HUES6 (cell line): ENCODE results near the gene MED10.
"Not testable (repeated sequence)": the region's sequence is repeated elsewhere in the genome, so short reads cannot be mapped to it uniquely, and the experiment has no call there.

Experiments used
- H3K27ac ChIP-seq: 2 replicates; pipeline ENCODE4 v1.7.0; 2013; ENCODE audit warnings: low read depth, mild to moderate bottlenecking, low read length, inconsistent platforms
- H3K27me3 ChIP-seq: 2 replicates; pipeline ENCODE4 v1.6.1; 2013; ENCODE audit warnings: low read length; ENCODE audit not compliant: control insufficient read depth, insufficient read depth
- H3K36me3 ChIP-seq: 2 replicates; pipeline ENCODE4 v1.6.1; 2013; ENCODE audit warnings: low read length; ENCODE audit not compliant: control insufficient read depth, insufficient read depth
- H3K4me1 ChIP-seq: 2 replicates; pipeline ENCODE4 v1.6.1; 2013; ENCODE audit warnings: low read length; ENCODE audit not compliant: control insufficient read depth, insufficient read depth
- H3K4me3 ChIP-seq: 2 replicates; pipeline ENCODE4 v1.5.1; 2013; ENCODE audit warnings: low read depth, low read length
- H3K9ac ChIP-seq: one replicate; pipeline ENCODE4 v1.6.1; 2013; ENCODE audit warnings: mild to moderate bottlenecking, low read length
- H3K9me3 ChIP-seq: 2 replicates; pipeline ENCODE4 v1.6.1; 2013; ENCODE audit warnings: low read depth, low read length; ENCODE audit not compliant: control insufficient read depth, insufficient read depth

The MED10 gene

DNA sequence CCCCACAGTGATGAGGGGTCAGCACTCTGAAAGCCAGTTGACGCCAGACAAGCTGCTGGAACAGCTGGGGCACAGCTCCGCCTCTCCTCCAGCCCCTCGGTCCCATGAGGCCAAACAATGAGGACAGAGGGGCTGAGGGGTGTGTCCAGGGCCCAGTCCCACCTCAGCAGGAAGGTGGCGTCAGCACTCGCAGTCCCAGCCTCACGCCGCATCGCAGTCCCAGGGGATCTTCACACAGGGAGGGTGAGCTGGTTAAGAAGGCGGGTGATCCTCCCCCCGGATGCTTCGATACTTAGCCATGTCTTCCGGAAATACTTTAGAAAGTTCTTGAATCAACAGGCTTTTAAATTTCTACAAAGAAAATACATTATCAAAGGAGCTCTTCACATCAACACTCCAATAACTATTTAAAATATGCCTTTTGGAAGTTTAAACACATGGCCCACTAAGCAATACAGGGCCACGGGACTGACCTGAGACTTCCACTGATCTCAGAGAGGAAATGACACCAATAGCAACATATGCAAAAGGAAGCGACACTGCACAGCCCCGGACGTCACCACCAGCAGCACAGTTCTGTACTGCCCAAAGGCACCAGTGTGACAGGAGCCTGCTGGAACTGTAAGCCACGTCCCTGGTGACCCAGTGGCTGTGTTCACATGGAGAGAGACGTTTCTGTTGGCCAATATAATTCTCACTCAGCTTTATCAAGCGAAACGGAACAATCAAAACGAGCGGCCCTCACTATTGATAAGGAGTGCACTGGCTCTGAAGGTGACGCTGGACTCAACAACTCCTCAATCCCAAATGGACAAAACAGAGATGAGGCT lies 5.9 kb downstream of the MED10 start:
- Histone ChIP-seq H3K36me3 (peaks cover 83% of the 10 kb centered on the region), H3K27ac (no peak overlapping the region), H3K4me1 (peaks cover 3% of the 10 kb centered on the region; the same call in 1 of the 2 replicates), H3K27me3 (no peaks in the 10 kb centered on the region), H3K9me3 (no peaks in the 10 kb centered on the region), H3K9ac (no peak overlapping the region), H3K4me3 (no peak overlapping the region)

DNA sequence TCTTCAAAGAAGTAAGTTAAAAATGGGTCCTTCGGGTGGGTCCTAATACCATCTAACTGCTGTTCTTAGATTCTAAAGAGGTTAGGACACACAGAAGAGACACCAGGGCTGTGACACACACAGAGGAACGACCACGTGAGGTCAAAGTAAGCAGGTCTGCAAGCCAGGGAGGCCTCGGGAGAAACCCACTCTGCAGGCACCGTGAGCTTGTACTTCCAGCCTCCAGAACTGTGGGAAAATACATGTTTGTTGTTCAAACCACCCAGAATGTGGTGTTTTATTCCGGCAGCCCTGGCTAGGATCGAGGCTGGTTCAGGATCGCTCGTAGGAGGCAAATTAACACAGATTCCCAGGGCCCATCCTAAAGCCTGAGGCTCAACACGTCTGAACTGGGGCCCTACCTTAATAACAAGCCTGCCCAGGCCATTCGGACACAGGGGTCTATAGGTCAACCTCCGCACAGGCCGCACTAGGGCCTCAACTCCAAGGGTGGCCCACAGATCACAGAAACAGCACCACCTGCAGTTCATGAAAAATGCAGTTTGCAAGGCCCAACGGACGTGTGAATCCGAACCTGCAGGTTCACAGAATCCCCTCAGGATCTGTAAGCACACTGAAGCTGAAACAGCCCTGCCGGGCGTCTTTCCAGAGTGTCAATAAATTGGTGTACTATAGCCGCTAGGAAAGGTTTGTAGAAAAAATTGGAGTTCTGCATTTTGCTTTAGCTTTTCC lies 7.1 kb downstream of the MED10 start:
- Histone ChIP-seq H3K9me3 (no peaks in the 10 kb centered on the region), H3K4me3 (no peak overlapping the region), H3K27ac (no peak overlapping the region), H3K36me3 (peaks cover 74% of the 10 kb centered on the region), H3K27me3 (no peaks in the 10 kb centered on the region), H3K9ac (no peak overlapping the region), H3K4me1 (no peaks in the 10 kb centered on the region)

DNA sequence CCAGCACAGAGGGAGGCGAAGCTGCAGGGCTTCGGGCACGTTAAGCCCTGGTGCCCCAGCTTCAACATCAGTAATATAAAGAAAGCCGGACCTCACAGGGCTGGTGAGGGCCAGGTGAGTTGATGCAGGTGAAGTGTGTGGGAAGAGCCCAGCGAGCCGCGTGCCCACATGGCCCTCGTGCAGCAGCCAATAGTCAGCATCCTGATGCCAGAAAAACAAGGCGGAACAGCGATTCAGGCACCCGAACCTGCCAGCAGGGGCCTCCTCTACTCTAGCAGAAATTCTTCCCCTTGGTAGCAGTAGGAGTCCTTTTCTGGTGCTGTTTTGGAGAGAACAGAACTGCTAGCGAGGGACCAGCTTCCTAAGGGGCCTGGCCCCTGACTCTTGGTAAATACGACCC lies 7.8 kb downstream of the MED10 start:
- H3K27me3 ChIP-seq, result no peaks in the 10 kb centered on the region
- H3K27ac ChIP-seq, result no peak overlapping the region
- no peak overlapping the region for H3K4me3 ChIP-seq
- H3K9ac ChIP-seq, result no peak overlapping the region
- no peaks in the 10 kb centered on the region for H3K4me1 ChIP-seq
- H3K36me3 ChIP-seq, result peaks cover 68% of the 10 kb centered on the region
- H3K9me3 ChIP-seq, result no peaks in the 10 kb centered on the region

DNA sequence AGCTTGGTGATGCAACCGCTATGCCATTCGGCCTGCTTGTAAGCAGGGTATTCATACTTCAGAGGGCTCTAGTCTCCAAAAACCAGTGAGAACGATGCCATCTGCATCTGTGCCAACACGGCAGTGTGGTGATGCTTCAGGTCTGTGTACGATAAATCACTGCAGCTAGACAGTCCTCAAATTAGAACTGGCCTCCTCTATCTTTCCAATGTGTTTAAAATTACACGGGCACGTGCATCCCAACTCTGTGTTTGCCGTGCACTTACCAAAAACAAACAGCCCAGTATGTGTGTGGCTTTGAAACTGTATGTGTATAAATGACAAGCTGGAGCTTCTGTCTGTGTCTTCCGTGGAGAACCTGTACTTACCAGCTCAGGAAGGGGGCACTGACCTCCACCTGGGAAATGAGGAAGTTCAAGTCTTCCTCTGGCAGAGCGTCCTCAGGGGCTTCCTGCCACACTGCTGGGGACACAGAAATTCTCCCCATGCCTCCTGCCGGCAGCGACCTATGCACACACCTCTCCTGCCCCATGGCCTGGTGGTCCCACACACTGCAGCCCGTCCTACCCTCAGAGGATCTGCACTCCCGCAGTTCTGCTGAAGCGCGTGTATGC lies 12.3 kb downstream of the MED10 start:
- H3K9ac ChIP-seq, result no peak overlapping the region
- H3K36me3 ChIP-seq, result peaks cover 23% of the 10 kb centered on the region
- H3K4me3 ChIP-seq, result no peak overlapping the region
- H3K9me3 ChIP-seq, result peaks cover 2% of the 10 kb centered on the region; the same call in 1 of the 2 replicates
- no peak overlapping the region for H3K27ac ChIP-seq
- no peaks in the 10 kb centered on the region for H3K4me1 ChIP-seq
- no peaks in the 10 kb centered on the region for H3K27me3 ChIP-seq

DNA sequence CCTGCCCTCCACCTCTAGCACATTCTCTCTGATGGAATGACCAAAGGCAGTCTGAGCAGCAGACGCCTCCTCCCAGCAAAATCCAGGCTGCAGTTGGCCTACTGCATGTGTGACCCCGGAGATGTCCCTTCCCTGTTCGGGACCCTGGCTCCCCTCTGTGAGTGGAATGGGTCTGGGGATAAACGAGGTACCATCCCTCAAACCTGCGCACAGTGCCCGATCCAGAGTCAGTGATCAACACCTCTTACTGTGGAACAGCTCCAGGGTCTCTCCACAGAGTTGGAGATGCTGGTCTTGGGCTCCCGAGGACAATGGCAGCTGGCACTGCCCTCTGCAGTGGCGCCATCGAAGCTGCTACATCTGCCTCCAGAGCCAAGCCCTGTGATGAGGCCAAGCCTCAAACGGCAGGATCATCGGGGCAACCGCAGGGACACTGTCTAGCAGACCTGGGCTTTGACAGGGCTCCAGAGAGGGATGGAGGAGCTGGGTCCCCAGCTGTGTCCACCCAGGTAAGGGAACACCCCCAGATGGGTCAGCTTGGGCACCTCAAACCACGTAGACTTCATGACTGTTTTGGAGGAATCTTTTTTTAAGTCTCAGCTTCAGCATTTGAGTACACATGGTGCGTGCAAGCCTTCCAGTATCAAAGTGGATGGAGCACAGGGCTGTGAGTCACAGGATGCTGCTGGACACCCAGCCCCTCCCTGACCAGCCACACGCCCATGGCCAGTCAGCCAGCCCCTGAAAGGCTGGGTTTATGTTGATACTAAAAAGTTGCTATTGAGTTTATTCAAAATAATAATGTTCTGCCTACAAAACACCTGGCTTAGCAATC lies 13.0 kb downstream of the MED10 start:
- Histone ChIP-seq H3K9ac (no peak overlapping the region), H3K27ac (no peak overlapping the region), H3K27me3 (no peaks in the 10 kb centered on the region), H3K4me3 (no peak overlapping the region), H3K36me3 (peaks cover 15% of the 10 kb centered on the region), H3K4me1 (peaks cover 4% of the 10 kb centered on the region), H3K9me3 (peaks cover 3% of the 10 kb centered on the region; the same call in 1 of the 2 replicates)

DNA sequence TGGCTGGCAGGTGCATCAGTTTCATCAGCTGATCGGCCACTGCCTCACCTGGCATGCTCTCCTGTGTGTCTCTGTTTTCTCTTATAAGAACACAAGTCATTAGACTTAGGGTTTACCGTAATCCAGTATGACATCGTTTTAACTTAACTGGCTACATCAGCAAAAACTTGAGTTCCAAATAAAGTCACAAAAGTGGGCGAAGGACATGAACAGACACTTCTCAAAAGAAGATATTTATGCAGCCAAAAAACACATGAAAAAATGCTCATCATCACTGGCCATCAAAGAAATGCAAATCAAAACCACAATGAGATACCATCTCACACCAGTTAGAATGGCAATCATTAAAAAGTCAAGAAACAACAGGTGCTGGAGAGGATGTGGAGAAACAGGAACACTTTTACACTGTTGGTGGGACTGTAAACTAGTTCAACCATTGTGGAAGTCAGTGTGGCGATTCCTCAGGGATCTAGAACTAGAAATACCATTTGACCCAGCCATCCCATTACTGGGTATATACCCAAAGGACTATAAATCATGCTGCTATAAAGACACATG lies 14.8 kb downstream of the MED10 start:
- not testable (repeated sequence) for H3K27ac ChIP-seq, H3K9me3 ChIP-seq, H3K36me3 ChIP-seq, H3K4me3 ChIP-seq, H3K9ac ChIP-seq, H3K27me3 ChIP-seq
- peaks cover 11% of the 10 kb centered on the region for H3K4me1 ChIP-seq

DNA sequence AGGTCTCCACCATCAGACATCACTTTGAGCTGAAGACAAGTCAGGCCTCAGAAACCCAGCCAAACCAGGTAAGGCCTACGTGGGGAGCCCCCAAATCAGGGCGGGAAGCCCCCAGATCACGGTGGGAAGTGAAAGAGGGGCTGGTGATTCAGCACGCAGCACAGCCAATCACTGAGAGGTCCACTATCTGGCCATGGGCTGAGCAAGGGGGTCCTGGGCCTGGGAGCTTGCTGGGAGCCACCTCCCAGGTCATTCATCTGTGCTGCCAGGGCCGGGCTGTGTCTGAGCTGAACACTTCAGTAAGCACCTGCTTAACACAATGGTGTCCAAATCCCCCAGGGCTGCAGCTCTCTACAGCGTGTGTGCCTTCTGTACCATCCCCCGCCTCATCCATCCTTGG lies 15.5 kb downstream of the MED10 start:
- Histone ChIP-seq H3K9ac (no peak overlapping the region), H3K27ac (no peak overlapping the region), H3K9me3 (peaks cover 3% of the 10 kb centered on the region; the same call in 1 of the 2 replicates), H3K4me1 (peaks cover 11% of the 10 kb centered on the region), H3K36me3 (no peaks in the 10 kb centered on the region), H3K27me3 (no peaks in the 10 kb centered on the region), H3K4me3 (no peak overlapping the region)

DNA sequence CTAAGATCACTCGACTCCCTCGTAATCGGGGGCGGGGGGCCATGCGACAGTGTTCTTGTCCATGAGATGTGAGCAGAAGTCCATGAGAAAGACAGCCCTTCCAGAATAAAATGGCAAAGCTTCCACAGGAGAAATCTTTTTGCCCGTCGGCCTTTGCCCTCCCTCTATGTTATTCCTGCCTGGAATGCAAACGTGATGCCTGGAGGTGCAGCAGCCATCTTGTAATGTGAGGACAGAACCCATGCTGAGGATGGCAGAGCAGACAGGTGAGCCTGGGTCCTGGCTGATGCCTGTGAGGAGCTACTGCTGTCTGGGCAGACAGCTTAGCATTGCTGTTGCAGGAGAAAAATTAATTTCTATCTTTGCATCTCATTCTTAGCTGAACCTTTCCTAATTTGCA lies 17.2 kb downstream of the MED10 start:
- Histone ChIP-seq H3K9me3 (peaks cover 3% of the 10 kb centered on the region; the same call in 1 of the 2 replicates), H3K4me3 (no peak overlapping the region), H3K27me3 (no peaks in the 10 kb centered on the region), H3K36me3 (no peaks in the 10 kb centered on the region), H3K27ac (no peak overlapping the region), H3K4me1 (peaks cover 11% of the 10 kb centered on the region), H3K9ac (no peak overlapping the region)

DNA sequence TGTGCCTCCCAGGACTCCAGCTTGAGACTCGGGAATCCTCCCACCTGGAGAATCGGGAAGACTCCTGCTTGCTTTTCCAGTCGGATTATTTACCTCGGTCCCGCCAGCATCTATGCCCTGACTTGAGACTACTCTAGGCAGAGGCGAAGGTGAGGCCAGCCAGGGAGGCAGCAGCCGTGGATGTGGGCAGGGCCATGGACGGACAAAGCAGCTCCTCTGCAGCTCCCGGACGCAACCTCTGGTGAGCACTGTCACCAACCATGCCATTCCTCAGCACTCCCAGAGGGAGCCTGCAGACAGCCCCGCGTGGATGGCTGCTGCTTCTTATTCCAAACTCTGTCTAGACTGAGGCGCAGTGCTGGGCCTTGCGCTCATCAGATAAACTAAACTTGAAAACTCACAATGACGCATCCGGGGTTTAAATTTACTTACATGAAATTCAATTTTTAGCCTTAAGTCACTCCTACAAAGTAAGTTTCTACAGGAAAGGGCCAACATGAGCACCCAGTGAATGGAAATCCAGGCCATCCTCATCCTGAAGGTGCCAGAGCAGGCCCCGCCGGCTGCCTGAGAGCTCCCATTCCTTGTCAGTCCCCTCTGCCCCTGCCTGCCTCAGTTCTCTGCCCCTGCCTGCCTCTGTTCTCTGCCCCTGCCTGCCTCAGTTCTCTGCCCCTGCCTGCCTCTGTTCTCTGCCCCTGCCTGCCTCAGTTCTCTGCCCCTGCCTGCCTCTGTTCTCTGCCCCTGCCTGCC lies 17.8 kb downstream of the MED10 start:
- no peak overlapping the region for H3K9ac ChIP-seq
- H3K27me3 ChIP-seq, result no peaks in the 10 kb centered on the region

More for the DNA sequence above, 17.8 kb downstream of the MED10 start:
- H3K36me3 ChIP-seq, result no peaks in the 10 kb centered on the region
- no peak overlapping the region for H3K4me3 ChIP-seq
- peaks cover 11% of the 10 kb centered on the region for H3K4me1 ChIP-seq
- H3K27ac ChIP-seq, result no peak overlapping the region
- H3K9me3 ChIP-seq, result peaks cover 3% of the 10 kb centered on the region; the same call in 1 of the 2 replicates
